H9 (cell line): ENCODE measurements around the gene NAALADL1. TPM values are rescaled to one million over a fixed set of nuclear protein-coding genes. Genes with fewer than 3 reads are reported as not detected.
A peak's percentile ranks its signal among the peaks of the same experiment; 100 is the strongest.

Source experiments
- DNase-seq: peaks from one replicate; pipeline ENCODE4 v3.0.0-alpha.2; 2017
- H2AFZ ChIP-seq: one replicate; pipeline ENCODE4 v1.6.1; 2013; ENCODE audit warnings: mild to moderate bottlenecking, low read length, control low read depth, moderate library complexity
- H2AK5ac ChIP-seq: 2 replicates; pipeline ENCODE4 v1.6.1; 2013; ENCODE audit warnings: low read length, control low read depth, mixed read lengths; ENCODE audit not compliant: insufficient read length
- H2BK120ac ChIP-seq: one replicate; pipeline ENCODE4 v1.6.1; 2013; ENCODE audit warnings: low read depth, mild to moderate bottlenecking, low read length, control low read depth, inconsistent platforms; ENCODE audit not compliant: poor library complexity, severe bottlenecking
- H2BK12ac ChIP-seq: 2 replicates; pipeline ENCODE4 v1.6.1; 2013; ENCODE audit warnings: low read length, control low read depth, mixed read lengths, low read depth; ENCODE audit not compliant: insufficient read length
- H2BK15ac ChIP-seq: 2 replicates; pipeline ENCODE4 v1.6.1; 2013; ENCODE audit warnings: low read depth, low read length, control low read depth
- H2BK20ac ChIP-seq: one replicate; pipeline ENCODE4 v1.6.1; 2013; ENCODE audit warnings: low read depth, mild to moderate bottlenecking, low read length, control low read depth, inconsistent platforms; ENCODE audit not compliant: poor library complexity, severe bottlenecking
- H2BK5ac ChIP-seq: 2 replicates; pipeline ENCODE4 v1.6.1; 2013; ENCODE audit warnings: low read length, control low read depth, mixed read lengths; ENCODE audit not compliant: insufficient read length
- H3K14ac ChIP-seq: 2 replicates; pipeline ENCODE4 v1.6.1; 2013; ENCODE audit warnings: low read length, control low read depth; ENCODE audit not compliant: insufficient read depth
- H3K18ac ChIP-seq: 2 replicates; pipeline ENCODE4 v1.6.1; 2013; ENCODE audit warnings: low read depth, mild to moderate bottlenecking, mixed read lengths, low read length, control low read depth; ENCODE audit not compliant: insufficient read length
- H3K23ac ChIP-seq: 2 replicates; pipeline ENCODE4 v1.6.1; 2013; ENCODE audit warnings: low read length, control low read depth, mixed read lengths, low read depth; ENCODE audit not compliant: insufficient read length
- H3K23me2 ChIP-seq: 2 replicates; pipeline ENCODE4 v1.6.1; 2013; ENCODE audit warnings: low read depth, mild to moderate bottlenecking, mixed read lengths, low read length, control low read depth; ENCODE audit not compliant: insufficient read length, poor library complexity, severe bottlenecking
- H3K27ac ChIP-seq: 2 replicates; pipeline ENCODE4 v1.5.1; 2013; ENCODE audit warnings: low read length, control low read depth, mixed read lengths, low read depth; ENCODE audit not compliant: insufficient read length
- H3K27me3 ChIP-seq: 2 replicates; pipeline ENCODE4 v1.6.1; 2013; ENCODE audit warnings: low read length, control low read depth, inconsistent platforms; ENCODE audit not compliant: insufficient read depth
- H3K4ac ChIP-seq: 2 replicates; pipeline ENCODE4 v1.6.1; 2013; ENCODE audit warnings: low read depth, mild to moderate bottlenecking, control low read depth, inconsistent platforms, low read length, moderate library complexity
- H3K4me1 ChIP-seq: 2 replicates; pipeline ENCODE4 v1.6.1; 2013; ENCODE audit warnings: low read length, control low read depth, inconsistent platforms; ENCODE audit not compliant: insufficient read depth
- H3K4me2 ChIP-seq: 2 replicates; pipeline ENCODE4 v1.6.1; 2013; ENCODE audit warnings: low read length, control low read depth, mixed read lengths; ENCODE audit not compliant: insufficient read length, insufficient read depth
- H3K56ac ChIP-seq: 2 replicates; pipeline ENCODE4 v1.6.1; 2013; ENCODE audit warnings: low read depth, mild to moderate bottlenecking, mixed read lengths, low read length, control low read depth; ENCODE audit not compliant: insufficient read length
- H3K79me1 ChIP-seq: 2 replicates; pipeline ENCODE4 v1.6.1; 2013; ENCODE audit warnings: low read depth, mild to moderate bottlenecking, moderate library complexity, low read length, control low read depth, inconsistent platforms; ENCODE audit not compliant: insufficient read depth, poor library complexity, severe bottlenecking
- H3K79me2 ChIP-seq: 2 replicates; pipeline ENCODE4 v1.6.1; 2013; ENCODE audit warnings: low read length, control low read depth, inconsistent platforms; ENCODE audit not compliant: insufficient read depth
- H3K9ac ChIP-seq: 2 replicates; pipeline ENCODE4 v1.6.1; 2013; ENCODE audit warnings: low read length, control low read depth, mixed read lengths; ENCODE audit not compliant: insufficient read length; ENCODE audit errors: extremely low read depth
- H3K9me3 ChIP-seq: one replicate; pipeline ENCODE4 v1.6.1; 2013; ENCODE audit warnings: low read depth, low read length, inconsistent platforms; ENCODE audit not compliant: control insufficient read depth
- H3T11ph ChIP-seq: one replicate; pipeline ENCODE4 v1.6.1; 2013; ENCODE audit warnings: mild to moderate bottlenecking, low read length, control low read depth, inconsistent platforms
- H4K20me1 ChIP-seq: one replicate; pipeline ENCODE4 v1.6.1; 2013; ENCODE audit not compliant: control insufficient read depth, insufficient read length, insufficient read depth
- H4K5ac ChIP-seq: 2 replicates; pipeline ENCODE4 v1.6.1; 2013; ENCODE audit warnings: low read depth, mild to moderate bottlenecking, mixed read lengths, low read length, control low read depth; ENCODE audit not compliant: insufficient read length
- H4K8ac ChIP-seq: replicated peaks from 2 replicates; pipeline ENCODE4 v1.6.1; 2013; ENCODE audit warnings: low read length, control low read depth, mixed read lengths, low read depth; ENCODE audit not compliant: insufficient read length
- H4K91ac ChIP-seq: 2 replicates; pipeline ENCODE4 v1.6.1; 2013; ENCODE audit warnings: low read depth, mild to moderate bottlenecking, moderate library complexity, mixed read lengths, low read length, control low read depth; ENCODE audit not compliant: insufficient read length
- H3K27ac Mint-ChIP-seq, 3 experiments: 2 replicates in 2 of 3; 3 replicates in 1 of 3; pipeline ENCODE4 v1.8.0; 2020 to 2021; ENCODE audit warnings: mixed read lengths in 3 of 3, mild to moderate bottlenecking in 1 of 3, moderate library complexity in 1 of 3
- H3K27me3 Mint-ChIP-seq: 2 replicates; pipeline ENCODE4 v1.8.0; 2021; ENCODE audit warnings: low read depth, mild to moderate bottlenecking, moderate library complexity, mixed read lengths
- H3K36me3 Mint-ChIP-seq, 3 experiments: 2 replicates in 2 of 3; 3 replicates in 1 of 3; pipeline ENCODE4 v1.8.0; 2020 to 2021; ENCODE audit warnings: low read depth in 3 of 3, mixed read lengths in 3 of 3; ENCODE audit not compliant: insufficient read depth in 1 of 3
- H3K4me1 Mint-ChIP-seq, 2 experiments: 2 replicates each; pipeline ENCODE4 v1.8.0; 2020; ENCODE audit warnings: mixed read lengths in 2 of 2
- H3K4me3 Mint-ChIP-seq, 2 experiments: 2 replicates in 1 of 2; 3 replicates in 1 of 2; pipeline ENCODE4 v1.8.0; 2020 to 2021; ENCODE audit warnings: mild to moderate bottlenecking in 2 of 2, mixed read lengths in 2 of 2, moderate library complexity in 1 of 2
- H3K9me3 Mint-ChIP-seq, 2 experiments: 2 replicates in 1 of 2; 3 replicates in 1 of 2; pipeline ENCODE4 v1.8.0; 2020; ENCODE audit warnings: mild to moderate bottlenecking in 2 of 2, mixed read lengths in 2 of 2, moderate library complexity in 1 of 2
- WGBS: extraction: QIAGEN DNeasy Blood & Tissue Kit; methylation state at CpG from one replicate; pipeline ENCODE4 v1.1.7; 2013; ENCODE audit warnings: missing lambda C conversion rate, low lambda C conversion rate, mixed read lengths; ENCODE audit not compliant: insufficient read length; ENCODE audit errors: extremely low coverage; 5-methylcytosine and 5-hydroxymethylcytosine counted together
- total RNA-seq: library from RNA; stranded (reverse); gene quantifications from 2 replicates; pipeline ENCODE4 v1.2.1, GENCODE V29; 2021
- TF ChIP-seq, protein P1 (sequence below): fragments of 200-600 bp; sonication (generic); conservative IDR thresholded peaks from 3 replicates; pipeline ENCODE4 v1.8.0; 2021; ENCODE audit warnings: antibody characterized with exemption, mild to moderate bottlenecking

The NAALADL1 gene
- total RNA-seq, 1 experiment from 2014 or later = 1.0 TPM

DNA sequence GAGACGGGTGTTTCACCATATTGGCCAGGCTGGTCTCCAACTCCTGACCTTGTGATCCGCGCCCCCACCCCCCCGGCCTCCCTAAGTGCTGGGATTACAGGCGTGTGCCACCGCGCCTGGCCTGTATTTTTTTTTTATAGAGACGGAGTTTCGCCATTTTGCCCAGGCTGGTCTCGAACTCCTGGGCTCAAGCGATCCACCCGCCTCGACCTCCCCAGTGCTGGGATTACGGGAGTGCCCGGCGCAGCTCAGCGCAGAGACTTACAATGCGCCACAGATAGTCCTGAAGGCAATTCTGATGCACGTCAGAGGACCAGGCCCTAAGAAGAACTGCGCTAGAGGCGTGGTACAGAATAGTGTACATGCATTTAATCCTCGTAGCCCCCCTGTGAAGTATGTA is 37.1 kb upstream of the NAALADL1 start:
- Histone ChIP-seq H2BK12ac (no peak overlapping the region), H4K91ac (no peak overlapping the region), H3K14ac (no peak overlapping the region), H3K4me1 (no peaks in the 10 kb centered on the region), H3K18ac (no peak overlapping the region), H3T11ph (no peak overlapping the region), H3K23ac (no peak overlapping the region), H3K9me3 (no peaks in the 10 kb centered on the region), H2BK15ac (no peak overlapping the region), H2BK120ac (no peak overlapping the region), H3K56ac (no peak overlapping the region), H2BK5ac (no peak overlapping the region), H3K27me3 (no peaks in the 10 kb centered on the region), H2AFZ (no peak overlapping the region), H3K4ac (no peak overlapping the region), H4K20me1 (no peaks in the 10 kb centered on the region), H4K5ac (peak overlapping the region; percentile 97), H4K8ac (peak overlapping the region; percentile 74), H3K79me2 (0 out of 2 replicates have a peak, but pooled peaks cover 3% of the 10 kb centered on the region), H3K9ac (peak overlapping the region; percentile 66), H2BK20ac (no peak overlapping the region), H3K4me2 (no peak overlapping the region), H2AK5ac (no peak overlapping the region), H3K23me2 (no peaks in the 10 kb centered on the region), H3K79me1 (peaks cover 4% of the 10 kb centered on the region), H3K27ac (no peak overlapping the region)
- Mint-ChIP-seq H3K4me1 (peaks cover 8 to 9% of the 10 kb centered on the region in 2 experiments), H3K36me3 (peaks cover 4 to 10% (median 7%) of the 10 kb centered on the region in 3 experiments; a peak in 5 of 7 replicates), H3K4me3 (peak overlapping the region; percentile 95 to 96), H3K27ac (peak overlapping the region; percentile 88 to 100 (median 99); a peak in 5 of 7 replicates), H3K27me3 (no peaks in the 10 kb centered on the region), H3K9me3 (no peaks in the 10 kb centered on the region)
- TF ChIP-seq, protein P1, sequence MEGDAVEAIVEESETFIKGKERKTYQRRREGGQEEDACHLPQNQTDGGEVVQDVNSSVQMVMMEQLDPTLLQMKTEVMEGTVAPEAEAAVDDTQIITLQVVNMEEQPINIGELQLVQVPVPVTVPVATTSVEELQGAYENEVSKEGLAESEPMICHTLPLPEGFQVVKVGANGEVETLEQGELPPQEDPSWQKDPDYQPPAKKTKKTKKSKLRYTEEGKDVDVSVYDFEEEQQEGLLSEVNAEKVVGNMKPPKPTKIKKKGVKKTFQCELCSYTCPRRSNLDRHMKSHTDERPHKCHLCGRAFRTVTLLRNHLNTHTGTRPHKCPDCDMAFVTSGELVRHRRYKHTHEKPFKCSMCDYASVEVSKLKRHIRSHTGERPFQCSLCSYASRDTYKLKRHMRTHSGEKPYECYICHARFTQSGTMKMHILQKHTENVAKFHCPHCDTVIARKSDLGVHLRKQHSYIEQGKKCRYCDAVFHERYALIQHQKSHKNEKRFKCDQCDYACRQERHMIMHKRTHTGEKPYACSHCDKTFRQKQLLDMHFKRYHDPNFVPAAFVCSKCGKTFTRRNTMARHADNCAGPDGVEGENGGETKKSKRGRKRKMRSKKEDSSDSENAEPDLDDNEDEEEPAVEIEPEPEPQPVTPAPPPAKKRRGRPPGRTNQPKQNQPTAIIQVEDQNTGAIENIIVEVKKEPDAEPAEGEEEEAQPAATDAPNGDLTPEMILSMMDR = no peak
- WGBS = no CpG with 5 or more reads among the region's 22 CpGs
- no peak for DNase-seq
